HG03457 (cell line): Measurements from ENCODE around the gene INSL4.

ENCODE experiments used
- ATAC-seq: cut with Tn5 transposase; IDR thresholded peaks from one replicate; pipeline ENCODE4 v1.9.1; 2021; ENCODE audit warnings: moderate number of reproducible peaks; ENCODE audit not compliant: unreplicated experiment

Gene INSL4

GRCh38 chr9:5231212-5231611, at the start of gene INSL4:
Gene INSL4 (plus strand): TSS chr9:5231419. CDS start chr9:5231524, 105 bp downstream.
- ATAC-seq, result no peak

DNA sequence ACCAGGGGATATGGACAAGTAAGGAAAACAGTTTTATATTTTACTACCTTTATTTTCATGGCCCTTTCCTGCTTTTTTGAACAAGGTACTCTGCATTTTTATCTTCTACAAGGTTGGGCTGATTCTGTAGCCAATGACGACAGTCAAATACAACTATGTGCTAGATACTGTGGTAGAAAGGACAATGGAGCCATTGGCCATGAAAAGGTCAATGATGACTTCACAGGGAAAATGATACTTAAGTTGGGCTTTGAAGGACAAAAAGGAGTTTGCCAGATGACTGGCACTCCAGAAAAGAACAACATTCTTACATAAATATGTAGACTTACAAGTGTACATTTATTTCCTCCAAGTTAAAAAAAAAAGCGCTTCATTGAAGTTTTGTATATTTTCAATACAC, 46.4 kb upstream of the INSL4 start:
- no peak for ATAC-seq

- no peak for ATAC-seq
Measured at GRCh38 chr9:5185220-5185840, 45.9 kb upstream of the INSL4 start, which contains the start of gene INSL6. Gene INSL6 (minus strand): TSS chr9:5185639. CDS start chr9:5185602, 37 bp downstream.

GRCh38 chr9:5186416-5187169, 44.6 kb upstream of the INSL4 start:
- ATAC-seq, result no peak

DNA sequence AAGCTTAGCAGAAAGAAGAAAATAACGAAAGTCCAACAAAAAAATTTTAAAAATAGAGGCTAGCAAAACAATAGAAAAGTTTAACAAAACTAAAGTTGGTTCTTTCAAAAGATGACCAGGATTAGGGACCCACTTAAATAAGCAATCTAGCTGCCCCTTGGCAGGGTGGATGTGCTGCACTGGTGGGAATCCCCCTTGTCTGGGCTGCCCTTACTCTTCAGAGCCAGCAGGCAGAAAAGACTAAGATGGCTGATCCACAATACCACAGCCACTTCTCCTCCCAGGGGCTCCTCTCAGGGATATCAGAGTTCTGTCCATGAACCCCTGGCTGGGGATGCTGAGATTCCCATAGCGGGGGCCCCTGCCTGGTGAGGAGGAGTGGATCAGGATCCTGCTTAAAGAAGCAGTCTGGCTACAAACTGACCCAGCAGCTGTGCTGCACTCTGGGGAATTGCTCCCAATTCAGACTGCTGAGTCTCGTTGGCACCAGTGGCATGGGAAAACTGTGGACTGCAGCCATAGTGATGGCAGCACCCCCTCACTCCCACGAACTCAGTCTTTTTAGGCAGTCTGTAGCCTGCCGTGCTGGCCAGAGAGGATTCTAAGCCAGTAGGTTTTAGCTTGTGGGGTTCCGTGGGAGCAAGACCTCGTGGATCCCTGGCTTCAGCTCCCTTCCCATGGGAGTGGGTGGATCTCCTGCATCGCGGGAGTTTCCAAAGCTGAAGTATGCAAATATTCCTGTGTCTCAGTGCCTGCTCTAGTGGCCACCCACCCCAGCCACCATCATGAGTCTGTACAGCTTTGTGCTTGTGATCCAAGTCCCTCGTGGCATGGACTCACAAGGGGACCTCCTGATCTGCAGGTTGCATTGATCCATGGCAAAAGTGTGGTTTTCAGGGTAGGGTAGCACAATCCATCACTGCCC, 42.9 kb upstream of the INSL4 start:
- no peak for ATAC-seq

DNA sequence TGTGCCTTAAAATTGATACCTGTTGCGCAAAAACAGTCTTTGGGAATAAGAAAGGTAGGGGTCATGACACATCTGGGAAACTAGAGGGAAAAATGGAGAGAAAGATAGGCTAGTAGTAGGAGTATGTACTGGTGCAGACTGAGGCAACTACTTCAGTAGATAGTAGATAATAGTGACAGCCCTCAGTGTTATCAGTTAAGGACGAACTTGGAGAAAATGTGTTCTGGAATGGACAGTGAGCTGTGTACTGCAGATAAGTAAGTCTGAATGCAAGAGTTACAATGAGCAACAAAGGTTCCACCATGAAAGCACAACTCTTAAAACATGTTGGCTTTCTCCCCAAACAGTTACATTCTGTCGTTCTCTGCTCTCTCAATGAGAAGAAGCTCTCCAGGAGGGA, 39.2 kb upstream of the INSL4 start:
- no peak for ATAC-seq

DNA sequence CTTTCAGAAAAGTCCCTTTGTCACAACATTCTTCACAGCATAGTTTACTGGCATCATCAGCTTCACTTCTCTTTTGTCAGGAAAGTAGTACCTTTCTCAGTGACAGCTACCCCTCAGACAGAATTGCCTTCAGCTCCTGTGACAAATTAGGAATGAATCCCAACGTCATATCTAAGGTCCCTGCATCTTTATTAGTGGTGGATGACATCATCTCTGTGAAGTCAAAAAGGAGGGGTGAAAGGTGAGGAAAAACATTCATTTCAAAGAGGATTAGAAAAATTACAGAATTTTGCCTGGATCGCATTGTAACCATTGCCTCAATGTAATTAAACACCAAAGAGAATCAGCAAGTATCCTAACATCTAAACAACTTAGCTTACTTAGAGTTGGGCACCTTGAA, 37.9 kb upstream of the INSL4 start:
- no peak for ATAC-seq

- ATAC-seq, result no peak
Measured at GRCh38 chr9:5195463-5195862, 35.8 kb upstream of the INSL4 start.

GRCh38 chr9:5205071-5205470, 26.1 kb upstream of the INSL4 start:
- no peak for ATAC-seq

DNA sequence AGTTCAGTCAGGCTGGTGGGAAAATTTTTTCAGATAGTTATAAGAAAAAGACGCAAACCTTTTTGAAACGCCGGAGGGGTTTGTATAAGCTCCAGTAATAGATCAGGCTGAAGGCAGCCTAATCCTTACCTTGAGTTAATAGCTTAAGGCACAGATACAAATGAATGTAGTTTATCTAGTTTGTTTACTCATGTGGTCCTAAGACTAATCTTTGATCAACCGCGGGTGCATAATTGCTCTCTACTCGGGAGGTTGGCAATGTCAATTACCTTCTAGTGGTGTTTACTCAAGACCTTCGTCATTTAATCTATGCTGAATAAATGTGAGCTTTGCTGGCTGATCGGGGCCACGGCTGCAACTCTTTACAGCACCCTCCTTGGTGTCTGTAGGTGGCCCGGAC, 665 bp upstream of the INSL4 start:
- no peak for ATAC-seq

DNA sequence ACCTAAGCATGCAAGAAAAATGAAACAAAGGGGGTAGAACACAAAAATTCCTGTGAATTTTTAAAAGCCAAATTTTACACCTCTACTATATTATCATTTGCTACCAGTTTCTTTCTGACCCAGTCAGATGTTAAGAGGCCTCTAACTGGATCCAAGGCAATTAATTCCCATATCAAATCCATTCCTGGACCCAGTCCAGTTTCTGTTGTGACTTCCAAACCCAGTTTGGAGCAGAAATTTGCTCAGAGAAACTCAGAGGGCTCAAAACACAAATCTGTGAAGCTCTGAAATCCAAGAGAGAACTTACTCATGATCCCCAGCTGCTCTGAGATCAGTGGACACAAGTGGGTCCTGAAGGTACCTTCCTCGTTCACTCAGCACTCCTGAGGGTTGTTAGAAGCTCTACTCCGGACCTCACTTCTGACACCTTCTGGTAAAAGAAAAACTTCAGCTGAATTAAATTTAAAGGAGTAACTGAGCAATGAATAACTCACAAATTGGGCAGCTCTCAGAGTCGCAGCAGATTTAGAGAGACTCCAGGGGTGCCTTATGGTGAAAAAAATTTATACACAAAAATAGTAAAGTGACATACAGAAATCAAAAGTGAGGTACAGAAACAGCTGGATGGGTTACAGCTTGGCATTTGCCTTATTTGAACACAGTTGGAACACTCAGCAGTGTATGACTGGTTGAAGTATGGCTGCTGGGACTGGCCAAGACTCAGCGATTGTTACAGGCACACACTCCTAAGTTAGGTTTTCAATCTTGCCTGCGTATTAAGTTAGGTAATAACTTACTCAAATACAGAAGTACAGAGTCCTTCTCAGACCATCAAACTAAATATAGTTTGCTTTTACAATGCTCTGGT, 32.4 kb downstream of the INSL4 start:
- no peak for ATAC-seq

DNA sequence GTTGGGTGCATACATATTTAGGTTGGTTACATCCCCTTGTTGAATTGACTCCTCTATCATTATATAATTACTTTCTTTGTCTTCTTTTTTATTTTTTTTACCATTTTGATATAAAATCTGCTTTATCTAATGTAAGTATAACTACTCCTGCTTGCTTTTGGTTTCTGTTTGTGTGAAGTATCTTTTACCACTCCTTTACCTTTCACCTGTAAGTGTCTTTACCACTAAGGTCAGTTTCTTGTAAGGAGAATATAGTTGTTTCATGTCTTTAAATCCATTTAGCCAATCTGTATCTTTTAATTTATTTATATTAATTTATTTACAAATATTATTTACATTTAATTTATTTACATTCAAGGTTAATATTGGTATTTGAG, 33.0 kb downstream of the INSL4 start:
- no peak for ATAC-seq

GRCh38 chr9:5265939-5266338, 34.7 kb downstream of the INSL4 start:
- no peak for ATAC-seq

GRCh38 chr9:5269249-5269715, 38.1 kb downstream of the INSL4 start:
- ATAC-seq, result no peak

- ATAC-seq, result no peak
Measured at GRCh38 chr9:5274770-5275169, 43.6 kb downstream of the INSL4 start.

DNA sequence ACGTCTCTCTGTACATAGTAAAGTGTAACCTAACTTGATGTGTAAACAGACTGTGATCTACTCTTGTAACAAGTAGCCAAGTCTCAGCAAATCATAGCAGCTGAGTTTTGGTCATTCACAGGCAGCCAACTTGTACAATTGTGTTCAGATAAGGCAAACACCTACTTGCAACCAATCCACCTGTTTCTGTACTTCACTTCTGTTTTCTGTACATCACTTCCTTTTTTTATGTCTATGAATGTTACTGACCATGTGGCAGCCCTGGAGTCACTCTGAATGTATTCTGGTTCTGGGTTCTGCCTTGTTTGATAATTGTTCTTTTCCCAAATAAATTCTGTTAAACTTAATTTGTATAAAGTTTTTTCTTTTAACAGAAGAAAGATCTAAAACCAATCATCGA, 47.3 kb downstream of the INSL4 start:
- ATAC-seq, result no peak
